Activated T-cell treated with anti-CD3 and anti-CD28 coated beads for 4 hours (primary cell): ENCODE data around the gene SLC2A3.
"Not testable (repeated sequence)": the region's sequence is repeated elsewhere in the genome, so short reads cannot be mapped to it uniquely, and the experiment has no call there.

Experiments
- DNase-seq: peaks from one replicate; pipeline ENCODE4 v3.0.0-alpha.2; 2020

SLC2A3 gene

GRCh38 chr12:7935590-7936581 lies at the start of gene SLC2A3:
SLC2A3 (minus strand) TSS chr12:7936187; CDS start chr12:7936034, 153 bp downstream.
- peak; percentile 80 for DNase-seq

- no peak for DNase-seq
Observed at GRCh38 chr12:7984900-7985299, 48.9 kb upstream of the SLC2A3 start.

GRCh38 chr12:7983460-7983859 lies 47.5 kb upstream of the SLC2A3 start:
- not testable (repeated sequence) for DNase-seq

- DNase-seq, result not testable (repeated sequence)
Observed at GRCh38 chr12:7983019-7983418, 47.0 kb upstream of the SLC2A3 start.

- not testable (repeated sequence) for DNase-seq
Observed at GRCh38 chr12:7982332-7982735, 46.3 kb upstream of the SLC2A3 start.

- no peak for DNase-seq
Observed at GRCh38 chr12:7981446-7981845, 45.5 kb upstream of the SLC2A3 start.

GRCh38 chr12:7977351-7978124 lies 41.6 kb upstream of the SLC2A3 start:
- DNase-seq, result not testable (repeated sequence)

- no peak for DNase-seq
Observed at GRCh38 chr12:7973457-7973825, 37.5 kb upstream of the SLC2A3 start.

- DNase-seq, result no peak
Observed at GRCh38 chr12:7972734-7973456, 36.9 kb upstream of the SLC2A3 start.

- DNase-seq, result not testable (repeated sequence)
Observed at GRCh38 chr12:7972269-7972668, 36.3 kb upstream of the SLC2A3 start.

- not testable (repeated sequence) for DNase-seq
Observed at GRCh38 chr12:7971765-7972164, 35.8 kb upstream of the SLC2A3 start.

GRCh38 chr12:7970475-7971252 lies 34.7 kb upstream of the SLC2A3 start:
- DNase-seq, result peak; percentile 87

GRCh38 chr12:7966563-7966962 lies 30.6 kb upstream of the SLC2A3 start:
- DNase-seq, result no peak

- not testable (repeated sequence) for DNase-seq
Observed at GRCh38 chr12:7964669-7965068, 28.7 kb upstream of the SLC2A3 start.

GRCh38 chr12:7961395-7962178 lies 25.6 kb upstream of the SLC2A3 start:
- no peak for DNase-seq

- DNase-seq, result peak; percentile 25
Observed at GRCh38 chr12:7959701-7960121, 23.7 kb upstream of the SLC2A3 start.

GRCh38 chr12:7959278-7959677 lies 23.3 kb upstream of the SLC2A3 start:
- DNase-seq, result no peak

GRCh38 chr12:7954877-7955276 lies 18.9 kb upstream of the SLC2A3 start:
- not testable (repeated sequence) for DNase-seq

- not testable (repeated sequence) for DNase-seq
Observed at GRCh38 chr12:7954418-7954817, 18.4 kb upstream of the SLC2A3 start.

GRCh38 chr12:7953912-7954311 lies 17.9 kb upstream of the SLC2A3 start:
- not testable (repeated sequence) for DNase-seq

- DNase-seq, result no peak
Observed at GRCh38 chr12:7951671-7952070, 15.7 kb upstream of the SLC2A3 start.
